ENCODE results near the gene RGS2. TPM values are rescaled to one million over a fixed set of nuclear protein-coding genes. Genes with fewer than 3 reads are reported as not detected.

RGS2 gene
- polyA plus RNA-seq, 1 donor = 116 TPM

- H3K4me3 ChIP-seq (ENCODE audit: low read length) = no peak overlapping the region
- no peaks in the 10 kb centered on the region for H3K27me3 ChIP-seq (ENCODE audit: control insufficient read depth, insufficient read depth, low read length)
- H3K9me3 ChIP-seq (ENCODE audit: control insufficient read depth, low read depth, low read length) = no peaks in the 10 kb centered on the region
- no peak for DNase-seq
- H3K36me3 ChIP-seq (ENCODE audit: control insufficient read depth, insufficient read depth, low read length) = no peaks in the 10 kb centered on the region
- H3K4me1 ChIP-seq (ENCODE audit: control insufficient read depth, insufficient read depth, low read length) = no peaks in the 10 kb centered on the region
- H3K27ac ChIP-seq (ENCODE audit: low read length) = no peak overlapping the region
Measured at GRCh38 chr1:192768463-192768862, 40.4 kb upstream of the RGS2 start.

- Histone ChIP-seq H3K36me3 (ENCODE audit: control insufficient read depth, insufficient read depth, low read length) (no peaks in the 10 kb centered on the region), H3K4me3 (ENCODE audit: low read length) (no peak overlapping the region), H3K9me3 (ENCODE audit: control insufficient read depth, low read depth, low read length) (no peaks in the 10 kb centered on the region), H3K27ac (ENCODE audit: low read length) (no peak overlapping the region), H3K27me3 (ENCODE audit: control insufficient read depth, insufficient read depth, low read length) (no peaks in the 10 kb centered on the region), H3K4me1 (ENCODE audit: control insufficient read depth, insufficient read depth, low read length) (no peaks in the 10 kb centered on the region)
- 100% methylated on average over 1 of the region's 4 CpGs for WGBS (ENCODE audit: insufficient coverage, low lambda C conversion rate)
- DNase-seq = no peak
Measured at GRCh38 chr1:192771341-192771740, 37.5 kb upstream of the RGS2 start.

- no CpG with 5 or more reads among the region's 2 CpGs for WGBS (ENCODE audit: insufficient coverage, low lambda C conversion rate)
- no peak overlapping the region for H3K4me3 ChIP-seq (ENCODE audit: low read length)
- no peak overlapping the region for H3K27ac ChIP-seq (ENCODE audit: low read length)
Measured at GRCh38 chr1:192775631-192776030, 33.2 kb upstream of the RGS2 start.

GRCh38 chr1:192776206-192776605, 32.6 kb upstream of the RGS2 start:
- Histone ChIP-seq H3K27ac (ENCODE audit: low read length) (no peak overlapping the region), H3K4me3 (ENCODE audit: low read length) (no peak overlapping the region), H3K9me3 (ENCODE audit: control insufficient read depth, low read depth, low read length) (no peaks in the 10 kb centered on the region), H3K27me3 (ENCODE audit: control insufficient read depth, insufficient read depth, low read length) (no peaks in the 10 kb centered on the region), H3K36me3 (ENCODE audit: control insufficient read depth, insufficient read depth, low read length) (no peaks in the 10 kb centered on the region), H3K4me1 (ENCODE audit: control insufficient read depth, insufficient read depth, low read length) (no peaks in the 10 kb centered on the region)
- no peak for DNase-seq
- no CpG with 5 or more reads among the region's 4 CpGs for WGBS (ENCODE audit: insufficient coverage, low lambda C conversion rate)

More at GRCh38 chr1:192775631-192776030, 33.2 kb upstream of the RGS2 start:
- H3K36me3 ChIP-seq (ENCODE audit: control insufficient read depth, insufficient read depth, low read length) = no peaks in the 10 kb centered on the region
- no peaks in the 10 kb centered on the region for H3K4me1 ChIP-seq (ENCODE audit: control insufficient read depth, insufficient read depth, low read length)
- no peaks in the 10 kb centered on the region for H3K9me3 ChIP-seq (ENCODE audit: control insufficient read depth, low read depth, low read length)
- H3K27me3 ChIP-seq (ENCODE audit: control insufficient read depth, insufficient read depth, low read length) = no peaks in the 10 kb centered on the region
- no peak for DNase-seq

GRCh38 chr1:192776998-192777397, 31.8 kb upstream of the RGS2 start:
- Histone ChIP-seq H3K27ac (ENCODE audit: low read length) (no peak overlapping the region), H3K27me3 (ENCODE audit: control insufficient read depth, insufficient read depth, low read length) (no peaks in the 10 kb centered on the region), H3K36me3 (ENCODE audit: control insufficient read depth, insufficient read depth, low read length) (no peaks in the 10 kb centered on the region), H3K4me3 (ENCODE audit: low read length) (no peak overlapping the region), H3K9me3 (ENCODE audit: control insufficient read depth, low read depth, low read length) (no peaks in the 10 kb centered on the region), H3K4me1 (ENCODE audit: control insufficient read depth, insufficient read depth, low read length) (no peaks in the 10 kb centered on the region)
- no CpG with 5 or more reads among the region's 3 CpGs for WGBS (ENCODE audit: insufficient coverage, low lambda C conversion rate)
- no peak for DNase-seq

GRCh38 chr1:192783791-192784190, 25.0 kb upstream of the RGS2 start:
- no CpG with 5 or more reads among the region's 6 CpGs for WGBS (ENCODE audit: insufficient coverage, low lambda C conversion rate)
- Histone ChIP-seq H3K27me3 (ENCODE audit: control insufficient read depth, insufficient read depth, low read length) (no peaks in the 10 kb centered on the region), H3K9me3 (ENCODE audit: control insufficient read depth, low read depth, low read length) (no peaks in the 10 kb centered on the region), H3K36me3 (ENCODE audit: control insufficient read depth, insufficient read depth, low read length) (no peaks in the 10 kb centered on the region), H3K4me1 (ENCODE audit: control insufficient read depth, insufficient read depth, low read length) (no peaks in the 10 kb centered on the region), H3K4me3 (ENCODE audit: low read length) (no peak overlapping the region), H3K27ac (ENCODE audit: low read length) (no peak overlapping the region)
- DNase-seq = no peak

- WGBS (ENCODE audit: insufficient coverage, low lambda C conversion rate) = 90% methylated on average over 2 of the region's 2 CpGs
Measured at GRCh38 chr1:192784397-192784796, 24.4 kb upstream of the RGS2 start.

GRCh38 chr1:192786576-192786975, 22.3 kb upstream of the RGS2 start:
- no peak overlapping the region for H3K4me3 ChIP-seq (ENCODE audit: low read length)
- no peaks in the 10 kb centered on the region for H3K9me3 ChIP-seq (ENCODE audit: control insufficient read depth, low read depth, low read length)
- no peak overlapping the region for H3K27ac ChIP-seq (ENCODE audit: low read length)
- 100% methylated on average over 1 of the region's 4 CpGs for WGBS (ENCODE audit: insufficient coverage, low lambda C conversion rate)
- no peaks in the 10 kb centered on the region for H3K27me3 ChIP-seq (ENCODE audit: control insufficient read depth, insufficient read depth, low read length)
- H3K36me3 ChIP-seq (ENCODE audit: control insufficient read depth, insufficient read depth, low read length) = no peaks in the 10 kb centered on the region
- no peak for DNase-seq
- no peaks in the 10 kb centered on the region for H3K4me1 ChIP-seq (ENCODE audit: control insufficient read depth, insufficient read depth, low read length)

More at GRCh38 chr1:192784397-192784796, 24.4 kb upstream of the RGS2 start:
- H3K4me3 ChIP-seq (ENCODE audit: low read length) = no peak overlapping the region
- no peaks in the 10 kb centered on the region for H3K9me3 ChIP-seq (ENCODE audit: control insufficient read depth, low read depth, low read length)
- H3K27ac ChIP-seq (ENCODE audit: low read length) = no peak overlapping the region
- no peaks in the 10 kb centered on the region for H3K27me3 ChIP-seq (ENCODE audit: control insufficient read depth, insufficient read depth, low read length)
- H3K36me3 ChIP-seq (ENCODE audit: control insufficient read depth, insufficient read depth, low read length) = no peaks in the 10 kb centered on the region
- no peaks in the 10 kb centered on the region for H3K4me1 ChIP-seq (ENCODE audit: control insufficient read depth, insufficient read depth, low read length)
- DNase-seq = no peak

GRCh38 chr1:192787914-192788585, 20.8 kb upstream of the RGS2 start:
- Histone ChIP-seq H3K27ac (ENCODE audit: low read length) (no peak overlapping the region), H3K9me3 (ENCODE audit: control insufficient read depth, low read depth, low read length) (no peaks in the 10 kb centered on the region), H3K4me3 (ENCODE audit: low read length) (no peak overlapping the region), H3K4me1 (ENCODE audit: control insufficient read depth, insufficient read depth, low read length) (no peaks in the 10 kb centered on the region), H3K36me3 (ENCODE audit: control insufficient read depth, insufficient read depth, low read length) (no peaks in the 10 kb centered on the region), H3K27me3 (ENCODE audit: control insufficient read depth, insufficient read depth, low read length) (no peaks in the 10 kb centered on the region)
- WGBS (ENCODE audit: insufficient coverage, low lambda C conversion rate) = 78% methylated on average over 6 of the region's 9 CpGs
- no peak for DNase-seq

- no CpG with 5 or more reads among the region's 2 CpGs for WGBS (ENCODE audit: insufficient coverage, low lambda C conversion rate)
- H3K9me3 ChIP-seq (ENCODE audit: control insufficient read depth, low read depth, low read length) = no peaks in the 10 kb centered on the region
- H3K4me3 ChIP-seq (ENCODE audit: low read length) = no peak overlapping the region
- no peaks in the 10 kb centered on the region for H3K27me3 ChIP-seq (ENCODE audit: control insufficient read depth, insufficient read depth, low read length)
- no peaks in the 10 kb centered on the region for H3K36me3 ChIP-seq (ENCODE audit: control insufficient read depth, insufficient read depth, low read length)
- H3K4me1 ChIP-seq (ENCODE audit: control insufficient read depth, insufficient read depth, low read length) = no peaks in the 10 kb centered on the region
- DNase-seq = no peak
- H3K27ac ChIP-seq (ENCODE audit: low read length) = no peak overlapping the region
Measured at GRCh38 chr1:192789871-192790270, 19.0 kb upstream of the RGS2 start.

- whole genome bisulfite sequencing (ENCODE audit: insufficient coverage, low lambda C conversion rate) = 60% methylated on average over 1 of the region's 2 CpGs
- Histone ChIP-seq H3K9me3 (ENCODE audit: control insufficient read depth, low read depth, low read length) (no peaks in the 10 kb centered on the region), H3K4me1 (ENCODE audit: control insufficient read depth, insufficient read depth, low read length) (no peaks in the 10 kb centered on the region), H3K27me3 (ENCODE audit: control insufficient read depth, insufficient read depth, low read length) (no peaks in the 10 kb centered on the region), H3K4me3 (ENCODE audit: low read length) (no peak overlapping the region), H3K36me3 (ENCODE audit: control insufficient read depth, insufficient read depth, low read length) (no peaks in the 10 kb centered on the region), H3K27ac (ENCODE audit: low read length) (no peak overlapping the region)
- DNase-seq = no peak
Measured at GRCh38 chr1:192792628-192793027, 16.2 kb upstream of the RGS2 start.
